Left colon (tissue), 2 donors: ENCODE measurements around the gene RASIP1. TPM values are rescaled to one million over a fixed set of nuclear protein-coding genes. Genes with fewer than 3 reads are reported as not detected.

ENCODE experiments used
- ATAC-seq: fragments of 200-7000 bp; cut with Tn5 transposase; one replicate; pipeline ENCODE4 v1.9.1; 2020; ENCODE audit warnings: mild to moderate bottlenecking, moderate library complexity
- DNase-seq, 2 donors: peaks; one replicate each; pipeline ENCODE4 v3.0.0-alpha.2; 2020
- intact Hi-C, 2 donors: fragments of 100-400 bp; cut with DNase I in 1 of 2; cut with micrococcal nuclease in 1 of 2; formaldehyde crosslinking; loops; one replicate each; pipeline versions ENCODE4 v1.11.2 to v1.14.0; 2022; cut with DNase I, micrococcal nuclease
- total RNA-seq, 2 donors: library from RNA; stranded (reverse); fragmentation: NEBNext Ultra II Directional; extraction: Animal tissue kit (Norgen Biotek cat#: 25700); gene quantifications; one replicate each; pipeline ENCODE4 v1.2.1, GENCODE V29; 2021
- donor health status: DM: no; HTN: no; CAD: no.
- donor health status: DM: yes; HTN: yes; CAD: no.

RASIP1 gene
- total RNA-seq, 2 donors from 2014 or later = 2.7 to 2.8 TPM

- DNase-seq = no peak
- no peak for ATAC-seq
- intact Hi-C loops = no loop called here
Measured at GRCh38 chr19:48756686-48757085, 16.3 kb upstream of the RASIP1 start.

GRCh38 chr19:48756212-48756611 lies 15.8 kb upstream of the RASIP1 start:
- ATAC-seq (no peak), DNase-seq (no peak)
- intact Hi-C loops = no loop called here

- intact Hi-C loops = no loop called here
- DNase-seq = no peak
- no peak for ATAC-seq
Measured at GRCh38 chr19:48755787-48756186, 15.4 kb upstream of the RASIP1 start.

GRCh38 chr19:48755084-48755641 lies 14.8 kb upstream of the RASIP1 start, which contains the start of gene FGF21:
FGF21 (plus strand) TSS chr19:48755524; CDS start chr19:48756237, 713 bp downstream.
- ATAC-seq (no peak), DNase-seq (no peak)
- intact Hi-C loops = no loop called here

GRCh38 chr19:48752496-48753365 lies 12.3 kb upstream of the RASIP1 start, which contains the start of gene FUT1:
FUT1 (minus strand) TSS chr19:48752641; CDS start chr19:48751281, 1,360 bp downstream.
- intact Hi-C loops = no loop called here
- ATAC-seq (peak; percentile 90), DNase-seq (peak; percentile 63 to 71)

GRCh38 chr19:48751845-48752495 lies 11.6 kb upstream of the RASIP1 start:
- no peak for DNase-seq
- intact Hi-C loops = no loop called here

GRCh38 chr19:48750771-48751504 lies 10.5 kb upstream of the RASIP1 start:
- no peak for DNase-seq
- no peak for ATAC-seq
- intact Hi-C loops = no loop called here

More at GRCh38 chr19:48751845-48752495, 11.6 kb upstream of the RASIP1 start:
- ATAC-seq = no peak

- DNase-seq (no peak), ATAC-seq (no peak)
- intact Hi-C loops = no loop called here
Measured at GRCh38 chr19:48750351-48750750, 9.9 kb upstream of the RASIP1 start.

- DNase-seq (no peak), ATAC-seq (no peak)
- intact Hi-C loops = no loop called here
Measured at GRCh38 chr19:48749571-48750198, 9.3 kb upstream of the RASIP1 start.

GRCh38 chr19:48746738-48747575 lies 6.5 kb upstream of the RASIP1 start, which contains the start of gene IZUMO1:
IZUMO1 (minus strand) TSS chr19:48746909; CDS start chr19:48745859, 1,050 bp downstream.
- DNase-seq = peak; percentile 59 to 65
- ATAC-seq = peak; percentile 61
- intact Hi-C loops = no loop called here

- ATAC-seq = no peak
- intact Hi-C loops = no loop called here
- DNase-seq = no peak
Measured at GRCh38 chr19:48746110-48746509, 5.7 kb upstream of the RASIP1 start.

- ATAC-seq = peak; percentile 68
Measured at GRCh38 chr19:48745208-48745995, 5.0 kb upstream of the RASIP1 start.

GRCh38 chr19:48742096-48742495 lies 1.7 kb upstream of the RASIP1 start:
- DNase-seq = no peak
- no peak for ATAC-seq
- intact Hi-C loops = no loop called here

More at GRCh38 chr19:48745208-48745995, 5.0 kb upstream of the RASIP1 start:
- intact Hi-C loops = no loop called here
- peak in 1 of 2 donors; percentile 56 for DNase-seq

- peak; percentile 53 for ATAC-seq
- peak; percentile 58 to 62 for DNase-seq
- intact Hi-C loops = no loop called here
Measured at GRCh38 chr19:48741129-48741999, 954 bp upstream of the RASIP1 start.

GRCh38 chr19:48739404-48740163 lies 826 bp downstream of the RASIP1 start:
- no peak for ATAC-seq
- no peak for DNase-seq
- intact Hi-C loops = no loop called here
